Smooth muscle cell (in vitro differentiated cells): Measurements from ENCODE around the gene DDX19B. TPM values are rescaled to one million over a fixed set of nuclear protein-coding genes. Genes with fewer than 3 reads are reported as not detected.
A peak's percentile ranks its signal among the peaks of the same experiment; 100 is the strongest.
"Not testable (repeated sequence)": the region's sequence is repeated elsewhere in the genome, so short reads cannot be mapped to it uniquely, and the experiment has no call there.

ENCODE experiments used
- DNase-seq: peaks from one replicate; lab custom pipeline; 2025; ENCODE audit not compliant: unreplicated experiment; lab: John Stamatoyannopoulos, UW
- H2AFZ ChIP-seq: fragments of 200-600 bp; sonication (generic); 2 replicates; pipeline ENCODE4 v1.6.0; 2016; ENCODE audit warnings: antibody characterized with exemption, low read depth, mild to moderate bottlenecking
- H3F3A ChIP-seq: fragments of 200-600 bp; sonication (generic); 2 replicates; pipeline ENCODE4 v1.6.0; 2017; ENCODE audit warnings: antibody characterized with exemption, low read depth
- H3K27ac ChIP-seq: fragments of 200-600 bp; sonication (generic); 2 replicates; pipeline ENCODE4 v1.5.1; 2016; ENCODE audit warnings: low read depth, mild to moderate bottlenecking
- H3K27me3 ChIP-seq: fragments of 200-600 bp; sonication (generic); 2 replicates; pipeline ENCODE4 v1.6.1; 2016; ENCODE audit warnings: low read depth, mild to moderate bottlenecking
- H3K36me3 ChIP-seq: fragments of 200-600 bp; sonication (generic); 2 replicates; pipeline ENCODE4 v1.5.1; 2016; ENCODE audit warnings: low read depth
- H3K4me1 ChIP-seq: fragments of 200-600 bp; sonication (generic); 2 replicates; pipeline ENCODE4 v1.5.1; 2016; ENCODE audit warnings: low read depth
- H3K4me2 ChIP-seq: fragments of 200-600 bp; sonication (generic); 2 replicates; pipeline ENCODE4 v1.6.0; 2016; ENCODE audit warnings: mild to moderate bottlenecking
- H3K4me3 ChIP-seq: fragments of 200-600 bp; sonication (generic); 2 replicates; pipeline ENCODE4 v1.5.1; 2016; ENCODE audit warnings: mild to moderate bottlenecking
- H3K79me2 ChIP-seq: fragments of 200-600 bp; sonication (generic); 2 replicates; pipeline ENCODE4 v1.6.0; 2016; ENCODE audit warnings: low read depth, mild to moderate bottlenecking
- H3K9ac ChIP-seq: fragments of 200-600 bp; sonication (generic); 2 replicates; pipeline ENCODE4 v1.6.0; 2016; ENCODE audit warnings: low read depth
- H3K9me3 ChIP-seq: fragments of 200-600 bp; sonication (generic); replicated peaks from 2 replicates; pipeline ENCODE4 v1.5.1; 2016; ENCODE audit warnings: low read depth
- H4K20me1 ChIP-seq: fragments of 200-600 bp; sonication (generic); 2 replicates; pipeline ENCODE4 v1.6.0; 2016; ENCODE audit warnings: low read depth
- WGBS: methylation state at CpG from one replicate; pipeline ENCODE4 v1.1.7; 2016; ENCODE audit warnings: low lambda C conversion rate; 5-methylcytosine and 5-hydroxymethylcytosine counted together
- polyA plus RNA-seq: library from polyadenylated mRNA; unstranded; fragments of >200 nt; fragmentation: Nextera tagmentation; extraction: Ambion mirVana; gene quantifications from 2 replicates; pipeline ENCODE4 v1.2.1, GENCODE V29; 2016
- total RNA-seq: library from RNA; depleted of rRNA; stranded (reverse); fragments of >200 nt; gene quantifications from 2 replicates; pipeline ENCODE4 v1.2.3, GENCODE V29; 2014
- TF ChIP-seq, protein P1 (sequence below): fragments of 200-600 bp; sonication (generic); IDR thresholded peaks from 2 replicates; pipeline ENCODE4 v1.5.1; 2017; ENCODE audit warnings: borderline replicate concordance, mild to moderate bottlenecking, antibody characterized with exemption; ENCODE audit not compliant: insufficient read depth, poor library complexity, severe bottlenecking

DDX19B gene
- total and polyA plus RNA-seq, 2 experiments from 2014 or later = 31.8 to 49.6 TPM

- H3K4me1 ChIP-seq = no peaks in the 10 kb centered on the region
- 96% methylated on average over 1 of the region's 1 CpG for WGBS
- no peak overlapping the region for H3K4me2 ChIP-seq
Observed at GRCh38 chr16:70331091-70331490, 32.1 kb downstream of the DDX19B start.

DNA sequence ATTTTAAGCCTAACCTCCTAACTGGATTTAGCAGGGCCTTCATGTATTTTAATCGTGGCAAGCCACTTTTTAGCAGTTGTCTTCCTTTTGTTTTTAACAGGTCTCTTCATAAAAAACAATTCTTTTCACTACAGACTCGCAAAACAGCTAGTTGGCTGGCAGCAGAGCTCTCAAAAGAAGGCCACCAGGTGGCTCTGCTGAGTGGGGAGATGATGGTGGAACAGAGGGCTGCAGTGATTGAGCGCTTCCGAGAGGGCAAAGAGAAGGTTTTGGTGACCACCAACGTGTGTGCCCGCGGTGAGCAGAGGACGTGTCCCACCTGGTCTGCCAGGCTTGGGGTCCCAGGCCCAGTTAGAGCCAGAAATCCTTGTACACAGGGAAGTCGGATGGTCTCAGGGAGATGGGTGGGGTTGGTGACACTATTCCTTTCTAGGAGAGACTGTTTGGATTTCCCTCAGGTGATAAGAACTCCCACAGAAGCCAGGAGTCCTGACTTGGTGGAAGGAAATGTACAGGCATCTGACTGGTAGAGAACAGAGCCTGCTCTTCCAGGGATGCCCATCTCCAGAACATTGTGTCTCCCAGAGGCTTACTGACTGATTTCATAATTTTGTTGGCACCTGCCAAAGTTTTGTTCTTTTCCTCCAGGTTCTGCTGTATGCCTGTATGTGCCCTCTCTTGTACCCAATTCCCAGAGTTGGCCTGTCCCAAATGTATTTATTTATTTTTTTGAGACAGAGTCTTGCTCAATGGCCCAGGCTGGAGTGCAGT, 32.8 kb downstream of the DDX19B start:
- H2AFZ ChIP-seq = no peak overlapping the region
- no peak overlapping the region for H3K9ac ChIP-seq
- H3K36me3 ChIP-seq = no peaks in the 10 kb centered on the region
- no peaks in the 10 kb centered on the region for H3F3A ChIP-seq
- no peaks in the 10 kb centered on the region for H4K20me1 ChIP-seq
- H3K27ac ChIP-seq = no peak overlapping the region
- no peaks in the 10 kb centered on the region for H3K27me3 ChIP-seq
- 83% methylated on average over 9 of the region's 9 CpGs for WGBS
- H3K4me3 ChIP-seq = no peak overlapping the region
- no peaks in the 10 kb centered on the region for H3K79me2 ChIP-seq
- DNase-seq = no peak
- H3K9me3 ChIP-seq = no peaks in the 10 kb centered on the region
- H3K4me2 ChIP-seq = no peak overlapping the region
- TF ChIP-seq, protein P1, sequence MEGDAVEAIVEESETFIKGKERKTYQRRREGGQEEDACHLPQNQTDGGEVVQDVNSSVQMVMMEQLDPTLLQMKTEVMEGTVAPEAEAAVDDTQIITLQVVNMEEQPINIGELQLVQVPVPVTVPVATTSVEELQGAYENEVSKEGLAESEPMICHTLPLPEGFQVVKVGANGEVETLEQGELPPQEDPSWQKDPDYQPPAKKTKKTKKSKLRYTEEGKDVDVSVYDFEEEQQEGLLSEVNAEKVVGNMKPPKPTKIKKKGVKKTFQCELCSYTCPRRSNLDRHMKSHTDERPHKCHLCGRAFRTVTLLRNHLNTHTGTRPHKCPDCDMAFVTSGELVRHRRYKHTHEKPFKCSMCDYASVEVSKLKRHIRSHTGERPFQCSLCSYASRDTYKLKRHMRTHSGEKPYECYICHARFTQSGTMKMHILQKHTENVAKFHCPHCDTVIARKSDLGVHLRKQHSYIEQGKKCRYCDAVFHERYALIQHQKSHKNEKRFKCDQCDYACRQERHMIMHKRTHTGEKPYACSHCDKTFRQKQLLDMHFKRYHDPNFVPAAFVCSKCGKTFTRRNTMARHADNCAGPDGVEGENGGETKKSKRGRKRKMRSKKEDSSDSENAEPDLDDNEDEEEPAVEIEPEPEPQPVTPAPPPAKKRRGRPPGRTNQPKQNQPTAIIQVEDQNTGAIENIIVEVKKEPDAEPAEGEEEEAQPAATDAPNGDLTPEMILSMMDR = peak; percentile 42
- no peaks in the 10 kb centered on the region for H3K4me1 ChIP-seq

More at GRCh38 chr16:70331091-70331490, 32.1 kb downstream of the DDX19B start:
- no peaks in the 10 kb centered on the region for H3K27me3 ChIP-seq
- no peaks in the 10 kb centered on the region for H3K36me3 ChIP-seq
- no peak for DNase-seq
- no peak overlapping the region for H3K4me3 ChIP-seq
- no peaks in the 10 kb centered on the region for H3K79me2 ChIP-seq
- H3K9me3 ChIP-seq = no peaks in the 10 kb centered on the region
- no peak overlapping the region for H3K9ac ChIP-seq
- H3F3A ChIP-seq = no peaks in the 10 kb centered on the region
- no peak overlapping the region for H3K27ac ChIP-seq
- TF ChIP-seq, protein P1 = no peak
- H4K20me1 ChIP-seq = no peaks in the 10 kb centered on the region
- H2AFZ ChIP-seq = no peak overlapping the region

DNA sequence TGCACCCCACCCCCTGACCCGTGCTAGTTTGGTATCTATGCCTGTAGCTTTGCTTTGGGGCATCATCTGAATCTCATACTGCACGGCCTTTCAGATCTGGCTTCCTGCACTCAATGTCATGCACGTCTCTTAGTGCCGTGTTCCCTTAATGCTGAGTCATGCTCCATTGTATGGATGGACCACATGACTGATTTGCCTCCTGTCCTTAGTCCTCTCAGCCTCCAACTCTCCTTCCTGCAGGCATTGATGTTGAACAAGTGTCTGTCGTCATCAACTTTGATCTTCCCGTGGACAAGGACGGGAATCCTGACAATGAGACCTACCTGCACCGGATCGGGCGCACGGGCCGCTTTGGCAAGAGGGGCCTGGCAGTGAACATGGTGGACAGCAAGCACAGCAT, 33.7 kb downstream of the DDX19B start:
- not testable (repeated sequence) for H4K20me1 ChIP-seq, H3K36me3 ChIP-seq, H3K9me3 ChIP-seq, H3K27ac ChIP-seq, H3K4me1 ChIP-seq, H3K27me3 ChIP-seq, H3K9ac ChIP-seq, H3F3A ChIP-seq, H2AFZ ChIP-seq, H3K4me3 ChIP-seq, DNase-seq, H3K79me2 ChIP-seq, H3K4me2 ChIP-seq
- 86% methylated on average over 6 of the region's 12 CpGs for WGBS

DNA sequence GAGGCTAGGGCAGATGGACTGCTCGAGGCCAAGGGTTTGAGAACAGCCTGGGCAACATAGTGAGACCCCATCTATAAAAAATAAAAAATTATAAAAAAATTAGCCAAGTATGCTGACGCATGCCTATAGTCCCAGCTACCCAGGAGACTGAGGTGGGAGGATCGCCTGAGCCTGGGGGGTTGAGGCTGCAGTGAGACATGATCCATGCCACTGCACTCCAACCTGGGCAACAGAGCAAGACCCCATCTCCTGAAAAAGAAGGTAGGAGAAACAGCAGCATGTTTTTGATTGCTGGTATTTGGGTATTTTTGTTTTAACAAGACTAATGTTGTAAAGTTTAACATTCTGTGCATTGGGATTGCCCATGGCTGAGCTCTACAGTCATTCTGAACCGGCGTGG, 38.8 kb downstream of the DDX19B start:
- H3K9ac ChIP-seq = no peak overlapping the region
- WGBS = 97% methylated on average over 5 of the region's 5 CpGs
- no peak for DNase-seq
- no peaks in the 10 kb centered on the region for H3F3A ChIP-seq
- H3K4me2 ChIP-seq = no peak overlapping the region
- TF ChIP-seq, protein P1 = no peak
- H2AFZ ChIP-seq = no peak overlapping the region
- no peaks in the 10 kb centered on the region for H3K79me2 ChIP-seq
- H4K20me1 ChIP-seq = no peaks in the 10 kb centered on the region
- H3K4me3 ChIP-seq = no peak overlapping the region
- no peaks in the 10 kb centered on the region for H3K36me3 ChIP-seq
- no peaks in the 10 kb centered on the region for H3K27me3 ChIP-seq
- H3K4me1 ChIP-seq = no peaks in the 10 kb centered on the region
- H3K27ac ChIP-seq = no peak overlapping the region
- H3K9me3 ChIP-seq = no peaks in the 10 kb centered on the region
